AG04450 (cell line): ENCODE data around the gene IKZF3. TPM values are rescaled to one million over a fixed set of nuclear protein-coding genes. Genes with fewer than 3 reads are reported as not detected.
"Not testable (repeated sequence)": the region's sequence is repeated elsewhere in the genome, so short reads cannot be mapped to it uniquely, and the experiment has no call there.

Experiments used
- CTCF ChIA-PET: fragments of 300-600, 350-600 bp; formaldehyde crosslinking; extraction: SDS; loops from one replicate; lab custom pipeline; 2022; ENCODE audit warnings: antibody characterized with exemption, inconsistent platforms; lab: Charles Lee
- POLR2A ChIA-PET: fragments of 350-600 bp; formaldehyde crosslinking; extraction: SDS; loops from one replicate; lab custom pipeline; 2021; ENCODE audit warnings: antibody characterized with exemption, inconsistent platforms; lab: Yijun Ruan, JAX
- DNase-seq: peaks from one replicate; pipeline ENCODE4 v3.0.0-alpha.2; 2011; ENCODE audit warnings: low read depth, low spot score
- H3K27ac ChIP-seq: one replicate; pipeline ENCODE4 v1.5.1; 2012; ENCODE audit warnings: low read depth, low read length, control low read depth
- H3K27me3 ChIP-seq: one replicate; pipeline ENCODE4 v1.6.0; 2012; ENCODE audit warnings: low read length; ENCODE audit not compliant: control insufficient read depth, insufficient read depth
- H3K4me3 ChIP-seq: 2 replicates; pipeline ENCODE4 v1.5.1; 2011; ENCODE audit warnings: mild to moderate bottlenecking, low read depth, low read length, control low read depth
- H3K9me3 ChIP-seq: 2 replicates; pipeline ENCODE4 v1.5.1; 2012; ENCODE audit warnings: low read length; ENCODE audit not compliant: control insufficient read depth, insufficient read depth
- polyA plus RNA-seq: library from polyadenylated mRNA; depleted of rRNA; stranded (reverse); fragments of >200 nt; gene quantifications from 2 replicates; pipeline ENCODE4 v1.2.3, GENCODE V29; 2011
- TF ChIP-seq, protein P1 (sequence below): IDR thresholded peaks from 2 replicates; pipeline ENCODE4 v1.5.1; 2011; ENCODE audit warnings: low read depth, low read length, control low read depth, inconsistent platforms

Gene IKZF3
- polyA plus RNA-seq, 1 experiment: not detected

DNA sequence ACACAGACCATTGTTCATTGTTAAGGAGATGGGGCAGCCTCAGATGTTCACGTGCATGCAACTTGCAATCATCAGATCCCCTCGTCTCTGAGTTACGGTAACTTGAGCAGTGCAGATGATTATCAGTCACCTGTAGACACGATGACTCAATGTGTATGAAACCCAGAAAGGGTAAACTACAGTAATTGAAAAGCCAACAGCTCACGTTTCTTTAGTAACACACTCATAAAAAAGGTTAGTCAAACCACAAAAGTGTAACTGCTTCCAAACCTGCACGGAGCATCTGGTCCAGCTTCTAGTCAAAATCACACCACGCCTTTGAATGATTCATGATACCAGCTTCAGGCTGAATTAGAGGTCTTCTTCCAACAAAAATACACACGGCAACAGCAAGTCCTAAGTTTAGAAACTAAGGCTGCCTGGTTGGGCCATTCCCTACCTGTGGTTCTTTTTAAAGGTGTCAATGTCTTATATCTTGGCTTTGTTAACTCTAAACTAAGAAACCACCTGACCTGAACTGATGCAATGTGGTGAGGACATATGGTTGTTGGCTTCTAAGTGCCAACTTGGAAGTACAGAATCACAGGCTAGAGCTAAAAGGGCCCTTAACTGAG is 94.0 kb downstream of the IKZF3 start:
- Histone ChIP-seq H3K9me3 (peaks cover 6% of the 10 kb centered on the region), H3K27ac (no peak overlapping the region), H3K4me3 (no peak overlapping the region), H3K27me3 (peaks cover 41% of the 10 kb centered on the region)
- DNase-seq: peak; percentile 16
- ChIA-PET POLR2A (no interaction called here), CTCF (no interaction called here)
- TF ChIP-seq, protein P1, sequence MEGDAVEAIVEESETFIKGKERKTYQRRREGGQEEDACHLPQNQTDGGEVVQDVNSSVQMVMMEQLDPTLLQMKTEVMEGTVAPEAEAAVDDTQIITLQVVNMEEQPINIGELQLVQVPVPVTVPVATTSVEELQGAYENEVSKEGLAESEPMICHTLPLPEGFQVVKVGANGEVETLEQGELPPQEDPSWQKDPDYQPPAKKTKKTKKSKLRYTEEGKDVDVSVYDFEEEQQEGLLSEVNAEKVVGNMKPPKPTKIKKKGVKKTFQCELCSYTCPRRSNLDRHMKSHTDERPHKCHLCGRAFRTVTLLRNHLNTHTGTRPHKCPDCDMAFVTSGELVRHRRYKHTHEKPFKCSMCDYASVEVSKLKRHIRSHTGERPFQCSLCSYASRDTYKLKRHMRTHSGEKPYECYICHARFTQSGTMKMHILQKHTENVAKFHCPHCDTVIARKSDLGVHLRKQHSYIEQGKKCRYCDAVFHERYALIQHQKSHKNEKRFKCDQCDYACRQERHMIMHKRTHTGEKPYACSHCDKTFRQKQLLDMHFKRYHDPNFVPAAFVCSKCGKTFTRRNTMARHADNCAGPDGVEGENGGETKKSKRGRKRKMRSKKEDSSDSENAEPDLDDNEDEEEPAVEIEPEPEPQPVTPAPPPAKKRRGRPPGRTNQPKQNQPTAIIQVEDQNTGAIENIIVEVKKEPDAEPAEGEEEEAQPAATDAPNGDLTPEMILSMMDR: no peak

- Histone ChIP-seq H3K27ac (no peak overlapping the region), H3K9me3 (peaks cover 6% of the 10 kb centered on the region), H3K4me3 (no peak overlapping the region), H3K27me3 (peaks cover 19% of the 10 kb centered on the region)
- POLR2A ChIA-PET: no interaction called here
- no peak for DNase-seq
- CTCF ChIA-PET: no interaction called here
- TF ChIP-seq, protein P1: no peak
These were observed 97.0 kb downstream of the IKZF3 start for GRCh38 chr17:39767147-39767546.

DNA sequence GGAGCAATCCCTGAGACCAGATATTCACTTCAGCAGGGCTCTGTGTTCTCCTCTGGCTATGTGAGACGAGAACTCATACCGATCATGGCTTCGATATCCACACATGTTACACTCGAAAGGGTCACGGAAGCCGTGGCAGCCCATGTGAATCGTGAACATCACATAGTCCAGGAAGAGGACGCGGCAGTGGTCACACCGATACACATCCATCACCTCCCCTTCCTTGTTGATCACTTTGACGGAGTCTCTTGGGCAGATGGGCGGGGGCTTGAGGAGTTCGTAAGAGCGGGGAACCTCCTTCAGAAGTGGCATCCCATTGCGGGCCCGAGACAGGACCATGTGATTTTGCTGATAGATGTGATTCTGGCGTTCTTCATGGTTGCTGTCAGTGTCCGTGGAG is 98.3 kb downstream of the IKZF3 start:
- Histone ChIP-seq H3K27me3 (peaks cover 15% of the 10 kb centered on the region), H3K27ac (no peak overlapping the region), H3K4me3 (no peak overlapping the region), H3K9me3 (peaks cover 6% of the 10 kb centered on the region)
- DNase-seq: no peak
- TF ChIP-seq, protein P1: no peak
- POLR2A ChIA-PET: no interaction called here
- CTCF ChIA-PET: interaction anchor here (1.1 kb wide), 1 partner anchor 132 kb away, joined by 3 read pairs; no protein-coding TSS in a partner anchor

- CTCF ChIA-PET: interaction anchor here (1.1 kb wide), 1 partner anchor 131 kb away, joined by 3 read pairs; no protein-coding TSS in a partner anchor
- Histone ChIP-seq H3K4me3 (no peak overlapping the region), H3K27me3 (peaks cover 15% of the 10 kb centered on the region), H3K9me3 (peaks cover 6% of the 10 kb centered on the region), H3K27ac (no peak overlapping the region)
- no peak for DNase-seq
- TF ChIP-seq, protein P1: no peak
- POLR2A ChIA-PET: no interaction called here
These were observed 98.9 kb downstream of the IKZF3 start for GRCh38 chr17:39765175-39765574.

DNA sequence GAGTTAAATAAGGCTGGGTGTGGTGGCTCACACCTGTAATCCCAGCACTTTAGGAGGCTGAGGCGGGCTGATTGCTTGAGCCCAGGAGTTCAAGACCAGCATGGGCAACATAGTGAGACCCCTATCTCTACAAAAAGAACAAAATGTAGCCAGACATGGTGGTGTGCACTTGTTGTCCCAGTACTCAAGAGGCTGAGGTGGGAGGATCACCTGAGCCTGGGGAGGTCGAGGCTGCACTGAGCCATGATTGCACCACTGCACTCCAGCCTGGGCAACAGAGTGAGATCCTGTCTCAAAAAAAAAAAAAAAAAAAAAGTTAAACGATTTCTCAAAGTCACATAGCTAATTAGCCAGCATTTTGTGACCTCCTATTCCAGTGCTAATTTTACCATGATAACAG is 99.9 kb downstream of the IKZF3 start:
- DNase-seq, H3K27ac ChIP-seq, H3K4me3 ChIP-seq, H3K9me3 ChIP-seq: not testable (repeated sequence)
- POLR2A ChIA-PET: interaction anchor here (1.2 kb wide), 1 partner anchor 9 kb away, joined by 4 read pairs; no protein-coding TSS in a partner anchor
- H3K27me3 ChIP-seq: peaks cover 21% of the 10 kb centered on the region
- CTCF ChIA-PET: interaction anchor here (1.3 kb wide), 1 partner anchor 141 kb away, joined by 4 read pairs; no protein-coding TSS in a partner anchor
